D721Med (cell line): Measurements from ENCODE around the gene KMO.

Experiments
- DNase-seq: peaks from one replicate; pipeline ENCODE4 v3.0.0; 2011; ENCODE audit warnings: low spot score; ENCODE audit not compliant: insufficient read length
- FAIRE-seq: peaks from 2 replicates; lab custom pipeline; 2011; peaks lifted over from hg19 to GRCh38; lab: Jason Lieb, UNC
- CTCF ChIP-seq: IDR thresholded peaks from 2 replicates; pipeline ENCODE4 v1.5.1; 2012; ENCODE audit warnings: mild to moderate bottlenecking, control low read depth; ENCODE audit not compliant: insufficient read depth; ENCODE audit errors: missing control alignments

The KMO gene

GRCh38 chr1:241553886-241554592 is 21.9 kb downstream of the KMO start:
- TF ChIP-seq CTCF, result no peak
- DNase-seq, result no peak
- no peak for FAIRE-seq

- FAIRE-seq, result no peak
- DNase-seq, result no peak
- no peak for TF ChIP-seq CTCF
Observed at GRCh38 chr1:241555526-241555925, 23.3 kb downstream of the KMO start.

- no peak for TF ChIP-seq CTCF
Observed at GRCh38 chr1:241557031-241557430, 24.9 kb downstream of the KMO start.

GRCh38 chr1:241557551-241558193 is 25.5 kb downstream of the KMO start:
- TF ChIP-seq CTCF, result no peak
- no peak for DNase-seq
- no peak for FAIRE-seq

More at GRCh38 chr1:241557031-241557430, 24.9 kb downstream of the KMO start:
- FAIRE-seq, result no peak
- DNase-seq, result no peak

- TF ChIP-seq CTCF, result no peak
- FAIRE-seq (no peak), DNase-seq (no peak)
Observed at GRCh38 chr1:241560146-241560848, 28.1 kb downstream of the KMO start.

- TF ChIP-seq CTCF, result no peak
- DNase-seq (no peak), FAIRE-seq (no peak)
Observed at GRCh38 chr1:241560849-241561187, 28.6 kb downstream of the KMO start.

GRCh38 chr1:241569848-241570247 is 37.7 kb downstream of the KMO start:
- FAIRE-seq, result no peak
- TF ChIP-seq CTCF, result no peak
- no peak for DNase-seq
